Calu3 (cell line): ENCODE results near the gene IL1F10. TPM values are rescaled to one million over a fixed set of nuclear protein-coding genes. Genes with fewer than 3 reads are reported as not detected.

Experiments
- BruUV-seq: library from RNA; stranded (reverse); fragments of 400-500 nt; replicated peaks from 2 replicates; lab custom pipeline; 2021; lab: Mats Ljungman, UMichigan
- CTCF ChIA-PET: fragments of 300-600 bp; sonication (Branson Sonifier 250); formaldehyde crosslinking; loops from one replicate; lab custom pipeline; 2022; ENCODE audit warnings: antibody characterized with exemption; lab: Charles Lee
- DNase-seq: peaks from one replicate; pipeline ENCODE4 v3.0.0; 2022
- H3K27ac Mint-ChIP-seq: one replicate; pipeline ENCODE4 v1.8.0; 2022; ENCODE audit warnings: mixed read lengths; ENCODE audit not compliant: unreplicated experiment
- H3K27me3 Mint-ChIP-seq: one replicate; pipeline ENCODE4 v1.8.0; 2022; ENCODE audit warnings: mixed read lengths; ENCODE audit not compliant: unreplicated experiment
- H3K36me3 Mint-ChIP-seq: one replicate; pipeline ENCODE4 v1.8.0; 2022; ENCODE audit warnings: mild to moderate bottlenecking, moderate library complexity, mixed read lengths; ENCODE audit not compliant: insufficient read depth, unreplicated experiment
- H3K4me1 Mint-ChIP-seq: one replicate; pipeline ENCODE4 v1.8.0; 2022; ENCODE audit warnings: mild to moderate bottlenecking, low read depth, mixed read lengths; ENCODE audit not compliant: unreplicated experiment
- H3K4me3 Mint-ChIP-seq: one replicate; pipeline ENCODE4 v1.8.0; 2022; ENCODE audit warnings: mild to moderate bottlenecking, low read depth, moderate library complexity, mixed read lengths; ENCODE audit not compliant: unreplicated experiment
- H3K9me3 Mint-ChIP-seq: one replicate; pipeline ENCODE4 v1.8.0; 2022; ENCODE audit warnings: low read depth, mixed read lengths; ENCODE audit not compliant: unreplicated experiment
- intact Hi-C: fragments of 100-400 bp; cut with micrococcal nuclease; formaldehyde crosslinking; loops from one replicate; pipeline ENCODE4 v1.10.0; 2022; ENCODE audit not compliant: unreplicated experiment
- total RNA-seq: library from RNA; stranded (reverse); gene quantifications from 2 replicates; pipeline ENCODE4 v1.2.3, GENCODE V29; 2022
- TF ChIP-seq, protein P1 (sequence below): fragments of 200-600 bp; IDR thresholded peaks from one replicate; pipeline ENCODE4 v1.8.0; 2022; ENCODE audit warnings: antibody characterized with exemption; ENCODE audit not compliant: unreplicated experiment

IL1F10 gene
- total RNA-seq, 1 experiment from 2014 or later = not detected

DNA sequence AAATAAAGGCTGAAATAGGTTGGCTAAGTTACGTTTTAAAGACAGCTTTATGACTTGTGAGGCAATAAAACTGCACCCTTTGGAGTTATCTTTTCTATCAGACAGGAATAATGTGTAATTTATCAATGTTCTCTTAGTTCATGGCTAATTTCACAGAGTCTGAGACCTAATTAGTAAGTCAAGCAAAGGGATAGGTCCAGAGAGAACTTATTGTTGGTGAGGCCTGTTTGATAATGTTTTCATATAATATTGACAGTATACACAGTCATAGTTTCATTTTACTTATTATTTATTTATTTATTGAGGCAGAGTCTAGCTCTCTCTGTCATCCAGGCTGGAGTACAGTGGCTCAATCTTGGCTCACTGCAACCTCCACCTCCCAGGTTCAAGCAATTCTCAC lies 10.7 kb upstream of the IL1F10 start:
- no peaks in the 10 kb centered on the region for H3K36me3 Mint-ChIP-seq
- no peaks in the 10 kb centered on the region for H3K27me3 Mint-ChIP-seq
- H3K9me3 Mint-ChIP-seq = peaks cover 11% of the 10 kb centered on the region
- intact Hi-C loops = no loop called here
- no peak for DNase-seq
- no peak overlapping the region for H3K27ac Mint-ChIP-seq
- no peak overlapping the region for H3K4me3 Mint-ChIP-seq
- CTCF ChIA-PET = interaction anchor here (0.6 kb wide), 1 partner anchor 11 kb away, joined by 4 read pairs; no protein-coding TSS in a partner anchor
- no TSS peak for BruUV-seq
- H3K4me1 Mint-ChIP-seq = peaks cover 23% of the 10 kb centered on the region
- TF ChIP-seq, protein P1, sequence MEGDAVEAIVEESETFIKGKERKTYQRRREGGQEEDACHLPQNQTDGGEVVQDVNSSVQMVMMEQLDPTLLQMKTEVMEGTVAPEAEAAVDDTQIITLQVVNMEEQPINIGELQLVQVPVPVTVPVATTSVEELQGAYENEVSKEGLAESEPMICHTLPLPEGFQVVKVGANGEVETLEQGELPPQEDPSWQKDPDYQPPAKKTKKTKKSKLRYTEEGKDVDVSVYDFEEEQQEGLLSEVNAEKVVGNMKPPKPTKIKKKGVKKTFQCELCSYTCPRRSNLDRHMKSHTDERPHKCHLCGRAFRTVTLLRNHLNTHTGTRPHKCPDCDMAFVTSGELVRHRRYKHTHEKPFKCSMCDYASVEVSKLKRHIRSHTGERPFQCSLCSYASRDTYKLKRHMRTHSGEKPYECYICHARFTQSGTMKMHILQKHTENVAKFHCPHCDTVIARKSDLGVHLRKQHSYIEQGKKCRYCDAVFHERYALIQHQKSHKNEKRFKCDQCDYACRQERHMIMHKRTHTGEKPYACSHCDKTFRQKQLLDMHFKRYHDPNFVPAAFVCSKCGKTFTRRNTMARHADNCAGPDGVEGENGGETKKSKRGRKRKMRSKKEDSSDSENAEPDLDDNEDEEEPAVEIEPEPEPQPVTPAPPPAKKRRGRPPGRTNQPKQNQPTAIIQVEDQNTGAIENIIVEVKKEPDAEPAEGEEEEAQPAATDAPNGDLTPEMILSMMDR = no peak

DNA sequence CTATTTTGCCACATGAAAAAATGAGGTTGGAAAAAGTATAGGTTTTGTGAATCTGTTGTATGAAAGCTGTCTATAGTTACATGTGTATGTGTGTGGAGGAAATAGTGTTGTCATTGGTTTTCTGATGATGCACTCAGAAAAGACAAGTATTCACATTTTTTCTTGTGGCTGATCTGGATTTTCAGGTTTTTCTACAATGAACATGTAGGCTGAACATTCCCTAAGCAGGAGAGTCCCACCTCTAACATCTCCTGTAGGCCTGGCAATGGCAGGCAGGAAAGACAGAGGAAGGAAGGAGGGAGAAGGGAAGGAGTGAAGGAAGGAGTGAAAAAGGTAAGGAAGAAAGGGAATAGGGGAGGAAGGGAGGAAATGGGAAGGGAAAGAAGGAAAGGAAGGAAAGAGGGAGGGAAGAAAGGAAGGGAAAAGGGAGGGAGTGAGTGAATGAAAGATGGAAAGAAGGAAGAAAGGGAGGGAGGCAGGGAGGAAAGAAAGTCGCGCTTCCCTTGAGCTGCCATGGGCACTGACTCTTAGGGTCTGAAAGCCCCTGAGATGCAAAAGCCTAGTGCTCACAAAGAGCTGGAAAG lies 9.3 kb upstream of the IL1F10 start:
- Mint-ChIP-seq H3K27ac (peak overlapping the region; percentile 26), H3K36me3 (no peaks in the 10 kb centered on the region), H3K9me3 (peaks cover 11% of the 10 kb centered on the region), H3K4me1 (peaks cover 17% of the 10 kb centered on the region), H3K27me3 (no peaks in the 10 kb centered on the region), H3K4me3 (no peak overlapping the region)
- CTCF ChIA-PET = interaction anchor here (0.8 kb wide), 1 partner anchor 164 kb away, joined by 3 read pairs; no protein-coding TSS in a partner anchor
- intact Hi-C loops = no loop called here
- no TSS peak for BruUV-seq
- TF ChIP-seq, protein P1 = no peak
- no peak for DNase-seq

DNA sequence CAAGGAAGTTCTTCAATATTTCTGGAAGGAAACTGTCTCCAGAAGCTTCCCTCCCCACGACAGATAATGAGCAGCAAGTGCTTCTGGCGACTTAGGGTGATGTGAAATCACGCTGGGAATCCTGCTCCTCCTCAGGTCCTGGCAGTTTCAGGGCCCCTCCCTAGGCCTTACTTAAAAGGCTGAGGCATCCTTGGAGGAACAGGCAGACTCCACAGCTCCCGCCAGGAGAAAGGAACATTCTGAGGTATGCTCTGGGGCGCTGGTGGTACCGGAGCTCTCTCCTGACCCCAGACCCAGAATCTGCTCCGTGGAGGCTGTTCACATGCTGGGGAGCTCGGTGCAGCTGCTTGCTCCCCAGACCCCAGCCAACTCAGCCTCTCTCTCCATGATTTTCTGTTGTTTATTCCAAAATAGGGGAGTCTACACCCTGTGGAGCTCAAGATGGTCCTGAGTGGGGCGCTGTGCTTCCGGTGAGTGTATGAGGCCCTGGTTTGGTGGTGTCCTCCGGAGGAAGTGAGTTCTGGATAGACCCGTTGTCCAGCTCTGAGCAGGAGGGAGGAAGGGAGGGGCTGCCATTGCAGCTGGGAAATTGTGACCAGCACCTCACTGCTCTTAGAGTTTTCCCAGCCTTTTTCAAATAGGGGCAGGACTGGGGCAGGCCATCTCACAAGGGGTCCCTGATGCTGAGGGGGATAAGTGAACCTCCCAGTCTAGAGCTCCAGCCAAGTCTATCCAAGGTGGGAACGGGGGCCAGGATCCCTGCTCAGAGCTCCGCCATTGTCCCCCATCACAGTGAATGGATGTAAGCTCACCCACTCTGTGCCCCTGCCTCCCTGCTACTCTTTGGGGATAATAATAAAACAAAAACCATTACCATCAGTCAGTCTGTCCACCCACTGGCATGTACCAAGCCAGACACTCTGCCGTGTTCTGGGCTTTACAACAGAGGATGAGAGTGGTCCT lies 8.5 kb upstream of the IL1F10 start, which contains the start of gene IL36RN:
Gene IL36RN (plus strand): TSS at position 201 of the 963 bp plus-strand sequence. CDS start 241 bp downstream, at position 442.
- peak within 1 kb of the TSS; percentile 26 for H3K27ac Mint-ChIP-seq
- intact Hi-C loops = no loop called here
- peaks cover 12% of the 10 kb centered on the region for H3K4me1 Mint-ChIP-seq
- DNase-seq = no peak
- TF ChIP-seq, protein P1 = no peak
- CTCF ChIA-PET = interaction anchor here (0.8 kb wide), 1 partner anchor 165 kb away, joined by 3 read pairs; no protein-coding TSS in a partner anchor
- BruUV-seq = no TSS peak
- H3K9me3 Mint-ChIP-seq = peaks cover 8% of the 10 kb centered on the region
- no peaks in the 10 kb centered on the region for H3K27me3 Mint-ChIP-seq
- H3K36me3 Mint-ChIP-seq = no peaks in the 10 kb centered on the region
- H3K4me3 Mint-ChIP-seq = no peak within 1 kb of the TSS

DNA sequence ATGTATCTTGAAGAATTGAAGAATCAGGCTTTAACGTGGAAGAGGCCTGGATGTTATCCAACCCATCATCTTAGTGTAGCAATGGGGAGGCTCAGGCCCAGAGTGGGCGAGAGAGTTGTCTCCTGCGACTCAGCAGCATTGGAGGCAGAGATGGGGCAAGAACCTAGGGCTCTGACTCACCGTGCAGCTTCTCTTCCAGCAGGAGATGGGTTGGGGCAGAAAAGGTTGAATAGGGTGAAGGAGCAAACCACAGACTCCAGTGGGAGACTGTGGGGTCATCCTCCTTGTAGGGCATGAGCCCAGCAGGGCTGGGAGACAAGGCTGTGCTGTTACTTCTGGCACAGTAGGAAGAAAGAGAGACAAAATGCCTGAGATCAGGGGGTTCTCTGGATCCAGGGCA lies 7.4 kb upstream of the IL1F10 start:
- Mint-ChIP-seq H3K36me3 (no peaks in the 10 kb centered on the region), H3K27me3 (no peaks in the 10 kb centered on the region), H3K27ac (no peak overlapping the region), H3K4me3 (no peak overlapping the region), H3K9me3 (peaks cover 10% of the 10 kb centered on the region), H3K4me1 (peaks cover 12% of the 10 kb centered on the region)
- CTCF ChIA-PET = no interaction called here
- DNase-seq = no peak
- TF ChIP-seq, protein P1 = no peak
- intact Hi-C loops = no loop called here
- BruUV-seq = no TSS peak
